K562 treated with DMSO at 1 percent for 24 hours (cell line): ENCODE results near the gene NR1D1. TPM values are rescaled to one million over a fixed set of nuclear protein-coding genes. Genes with fewer than 3 reads are reported as not detected.

Source experiments
- total RNA-seq: library from RNA; unstranded; fragments of 300-600 nt; gene quantifications from 2 replicates; pipeline ENCODE4 v1.2.3, GENCODE V29; 2022; ENCODE audit warnings: low read depth; ENCODE audit not compliant: insufficient read depth

The NR1D1 gene
- total RNA-seq: 5.0 and 5.3 TPM in 2 replicates

GRCh38 chr17:40100419-40100668, at the start of gene NR1D1:
TSS of gene NR1D1 (minus strand) at chr17:40100589. CDS start at chr17:40100094, 495 bp downstream.

GRCh38 chr17:40121181-40122135, 21.1 kb upstream of the NR1D1 start, which contains the start of gene MSL1:
TSS of gene MSL1 (plus strand) at chr17:40121971. CDS start at chr17:40122613, 642 bp downstream.

GRCh38 chr17:40062329-40063186, 37.8 kb downstream of the NR1D1 start, which contains the start of gene THRA:
TSS of gene THRA (plus strand) at chr17:40062965. CDS start at chr17:40074489, 11,524 bp downstream.

Other genes starting within 250 kb of the NR1D1 start
- gene IKZF3, start 236.3 kb downstream of the NR1D1 start, total RNA-seq: 0.05 and 0.24 TPM in 2 replicates
- not detected in 2 replicates for gene ZPBP2, start 232.4 kb downstream of the NR1D1 start, total RNA-seq
- 4.0 and 4.1 TPM in 2 replicates for gene GSDMB, start 182.0 kb downstream of the NR1D1 start, total RNA-seq
- gene ORMDL3, start 173.0 kb downstream of the NR1D1 start, total RNA-seq: 35.1 and 36.0 TPM in 2 replicates
- gene LRRC3C, start 172.9 kb downstream of the NR1D1 start, total RNA-seq: not detected in 2 replicates
- gene GSDMA, start 137.6 kb downstream of the NR1D1 start, total RNA-seq: not detected in 2 replicates
- 272 and 279 TPM in 2 replicates for gene PSMD3, start 119.8 kb downstream of the NR1D1 start, total RNA-seq
- not detected in 2 replicates for gene CSF3, start 85.1 kb downstream of the NR1D1 start, total RNA-seq
- 98.1 and 109 TPM in 2 replicates for gene MED24, start 46.2 kb downstream of the NR1D1 start, total RNA-seq
- gene THRA, start 37.6 kb downstream of the NR1D1 start, total RNA-seq: 21.8 and 22.5 TPM in 2 replicates
- 33.4 and 35.6 TPM in 2 replicates for gene MSL1, start 21.4 kb upstream of the NR1D1 start, total RNA-seq
- 38.5 and 40.2 TPM in 2 replicates for gene CASC3, start 39.9 kb upstream of the NR1D1 start, total RNA-seq
- gene RAPGEFL1, start 76.9 kb upstream of the NR1D1 start, total RNA-seq: 2.4 and 2.6 TPM in 2 replicates
- 11.5 and 15.5 TPM in 2 replicates for gene WIPF2, start 118.7 kb upstream of the NR1D1 start, total RNA-seq
- 52.7 and 55.4 TPM in 2 replicates for gene CDC6, start 187.3 kb upstream of the NR1D1 start, total RNA-seq
- gene RARA, start 208.6 kb upstream of the NR1D1 start, total RNA-seq: 21.7 and 23.4 TPM in 2 replicates